IMR-90 (cell line): Measurements from ENCODE around the gene ASXL2. TPM values are rescaled to one million over a fixed set of nuclear protein-coding genes. Genes with fewer than 3 reads are reported as not detected.

ENCODE experiments used
- ATAC-seq: fragments of 200-7000 bp; cut with Tn5 transposase; 2 replicates; pipeline ENCODE4 v1.9.1; 2020; ENCODE audit warnings: low read depth, mild to moderate bottlenecking, moderate library complexity
- BruUV-seq: library from RNA; stranded (reverse); fragments of 400-500 nt; replicated peaks from 2 replicates; lab custom pipeline; 2021; lab: Mats Ljungman, UMichigan
- CTCF ChIA-PET: fragments of 300-600 bp; formaldehyde crosslinking; extraction: SDS; loops from one replicate; lab custom pipeline; 2021; ENCODE audit warnings: antibody characterized with exemption; lab: Yijun Ruan, JAX
- POLR2A ChIA-PET: fragments of 300-600 bp; sonication (Branson Sonifier 250); formaldehyde crosslinking; loops from one replicate; lab custom pipeline; 2022; ENCODE audit warnings: antibody characterized with exemption; ENCODE audit not compliant: unreplicated experiment; lab: Charles Lee
- DNase-seq: peaks from one replicate; pipeline ENCODE4 v3.0.0; 2013
- H2AFZ ChIP-seq: replicated peaks from 2 replicates; pipeline ENCODE3; 2013; ENCODE audit warnings: low read length, mild to moderate bottlenecking; ENCODE audit not compliant: poor library complexity
- H2AK5ac ChIP-seq: 2 replicates; pipeline ENCODE4 v1.6.1; 2013; ENCODE audit warnings: low read depth, low read length, inconsistent platforms
- H2AK9ac ChIP-seq: replicated peaks from 2 replicates; pipeline ENCODE3; 2013; ENCODE audit warnings: mild to moderate bottlenecking, low read depth, low read length, moderate library complexity; ENCODE audit not compliant: poor library complexity
- H2BK120ac ChIP-seq: 2 replicates; pipeline ENCODE4 v1.6.1; 2013; ENCODE audit warnings: low read depth, low read length, inconsistent platforms
- H2BK15ac ChIP-seq: 3 replicates; pipeline ENCODE4 v1.6.1; 2013; ENCODE audit warnings: low read depth, low read length, inconsistent platforms
- H2BK20ac ChIP-seq: 2 replicates; pipeline ENCODE4 v1.6.1; 2013; ENCODE audit warnings: low read depth, mild to moderate bottlenecking, inconsistent platforms, low read length, moderate library complexity
- H2BK5ac ChIP-seq: 2 replicates; pipeline ENCODE4 v1.6.1; 2013; ENCODE audit warnings: mild to moderate bottlenecking, low read depth, low read length, inconsistent platforms; ENCODE audit not compliant: poor library complexity, severe bottlenecking
- H3K14ac ChIP-seq: replicated peaks from 2 replicates; pipeline ENCODE4 v1.6.1; 2013; ENCODE audit warnings: low read depth, low read length, inconsistent platforms
- H3K18ac ChIP-seq: 2 replicates; pipeline ENCODE4 v1.6.1; 2013; ENCODE audit warnings: low read depth, low read length, control low read depth
- H3K23ac ChIP-seq: 2 replicates; pipeline ENCODE4 v1.6.1; 2013; ENCODE audit warnings: low read depth, low read length, inconsistent platforms
- H3K27ac ChIP-seq: 2 replicates; pipeline ENCODE4 v1.5.1; 2013; ENCODE audit warnings: mild to moderate bottlenecking, control low read depth, low read length; ENCODE audit not compliant: insufficient read depth
- H3K27me3 ChIP-seq: 2 replicates; pipeline ENCODE4 v1.6.1; 2013; ENCODE audit warnings: low read length; ENCODE audit not compliant: control insufficient read depth, insufficient read depth
- H3K36me3 ChIP-seq: 2 replicates; pipeline ENCODE4 v1.6.1; 2013; ENCODE audit warnings: low read length, mixed read lengths; ENCODE audit not compliant: control insufficient read depth, insufficient read depth
- H3K4ac ChIP-seq: 2 replicates; pipeline ENCODE4 v1.6.1; 2013; ENCODE audit warnings: low read depth, low read length, inconsistent platforms
- H3K4me1 ChIP-seq: 2 replicates; pipeline ENCODE4 v1.6.1; 2013; ENCODE audit warnings: low read length, mixed read lengths; ENCODE audit not compliant: control insufficient read depth, insufficient read depth
- H3K4me2 ChIP-seq: 2 replicates; pipeline ENCODE4 v1.6.1; 2013; ENCODE audit warnings: low read depth, mild to moderate bottlenecking, control low read depth, low read length, moderate library complexity
- H3K4me3 ChIP-seq: 2 replicates; pipeline ENCODE4 v1.5.1; 2013; ENCODE audit warnings: low read depth, mild to moderate bottlenecking, control low read depth, low read length, moderate library complexity; ENCODE audit not compliant: insufficient read depth
- H3K56ac ChIP-seq: 2 replicates; pipeline ENCODE4 v1.6.1; 2013; ENCODE audit warnings: low read length, inconsistent platforms; ENCODE audit not compliant: insufficient read depth; ENCODE audit errors: extremely low read depth
- H3K79me1 ChIP-seq, 2 experiments: 2 replicates each; pipeline ENCODE4 v1.6.1; 2013; ENCODE audit warnings: low read length in 2 of 2, inconsistent platforms in 1 of 2, low read depth in 1 of 2
- H3K9ac ChIP-seq: 2 replicates; pipeline ENCODE4 v1.6.1; 2013; ENCODE audit warnings: low read depth, low read length, control low read depth
- H3K9me1 ChIP-seq: 2 replicates; pipeline ENCODE4 v1.6.1; 2013; ENCODE audit warnings: low read length, inconsistent platforms; ENCODE audit not compliant: insufficient read depth
- H3K9me3 ChIP-seq: 2 replicates; pipeline ENCODE4 v1.6.1; 2013; ENCODE audit warnings: low read length; ENCODE audit not compliant: control insufficient read depth, insufficient read depth
- H4K20me1 ChIP-seq: 2 replicates; pipeline ENCODE4 v1.6.1; 2013; ENCODE audit warnings: low read length, inconsistent platforms; ENCODE audit not compliant: insufficient read depth
- H4K5ac ChIP-seq: 2 replicates; pipeline ENCODE4 v1.6.1; 2013; ENCODE audit warnings: mild to moderate bottlenecking, low read depth, low read length, control low read depth
- H4K8ac ChIP-seq, 2 experiments: 2 replicates each; pipeline ENCODE4 v1.6.1; 2013; ENCODE audit warnings: low read depth in 2 of 2, low read length in 2 of 2, control low read depth in 1 of 2, inconsistent platforms in 1 of 2
- H4K91ac ChIP-seq: 2 replicates; pipeline ENCODE4 v1.6.1; 2013; ENCODE audit warnings: low read depth, low read length, inconsistent platforms; ENCODE audit not compliant: insufficient read depth
- BHLHE40 ChIP-seq: fragments of 150-350 bp; IDR thresholded peaks from 2 replicates; pipeline ENCODE4 v1.6.1; 2016; ENCODE audit warnings: mild to moderate bottlenecking, low read depth, low read length
- CEBPB ChIP-seq: IDR thresholded peaks from 2 replicates; pipeline ENCODE4 v1.6.1; 2012; ENCODE audit warnings: low read depth, low read length, improper control_type of control experiment
- CHD1 ChIP-seq: IDR thresholded peaks from 2 replicates; pipeline ENCODE4 v1.6.1; 2012; ENCODE audit warnings: low read depth, low read length, improper control_type of control experiment
- ELK1 ChIP-seq: fragments of 150-350 bp; IDR thresholded peaks from 2 replicates; pipeline ENCODE4 v1.6.1; 2016; ENCODE audit warnings: low read depth, mild to moderate bottlenecking, low read length, moderate library complexity, borderline replicate concordance
- FOS ChIP-seq: fragments of 150-350 bp; IDR thresholded peaks from 2 replicates; pipeline ENCODE4 v1.6.1; 2016; ENCODE audit warnings: low read depth, low read length
- MAFK ChIP-seq: IDR thresholded peaks from 2 replicates; pipeline ENCODE4 v1.6.1; 2012; ENCODE audit warnings: low read depth, low read length, improper control_type of control experiment
- MAZ ChIP-seq: IDR thresholded peaks from 2 replicates; pipeline ENCODE4 v1.6.1; 2012; ENCODE audit warnings: low read depth, mild to moderate bottlenecking, low read length, improper control_type of control experiment, moderate library complexity, borderline replicate concordance
- MXI1 ChIP-seq: IDR thresholded peaks from 2 replicates; pipeline ENCODE4 v1.6.1; 2012; ENCODE audit warnings: low read depth, mild to moderate bottlenecking, low read length, moderate library complexity, borderline replicate concordance
- POLR2A ChIP-seq: IDR thresholded peaks from 2 replicates; pipeline ENCODE4 v1.6.1; 2012; ENCODE audit warnings: mild to moderate bottlenecking, low read depth, low read length
- RAD21 ChIP-seq: IDR thresholded peaks from 2 replicates; pipeline ENCODE4 v1.6.1; 2012; ENCODE audit warnings: low read length, improper control_type of control experiment
- RCOR1 ChIP-seq: IDR thresholded peaks from 2 replicates; pipeline ENCODE4 v1.6.1; 2012; ENCODE audit warnings: mild to moderate bottlenecking, low read length, improper control_type of control experiment; ENCODE audit not compliant: insufficient replicate concordance
- RFX5 ChIP-seq: IDR thresholded peaks from 2 replicates; pipeline ENCODE4 v1.8.0; 2012; ENCODE audit warnings: low read depth, mild to moderate bottlenecking, low read length, moderate library complexity
- WGBS, 2 experiments: methylation state at CpG; one replicate each; pipeline versions ENCODE4 v1.1.5 to v1.1.7; 2013; ENCODE audit warnings: missing lambda C conversion rate in 2 of 2; ENCODE audit not compliant: insufficient read length in 1 of 2; ENCODE audit errors: extremely low coverage in 2 of 2; 5-methylcytosine and 5-hydroxymethylcytosine counted together
- dilution Hi-C: fragments of 300-500 bp; cut with HindIII; formaldehyde crosslinking; loops from one replicate; pipeline ENCODE4 v1.14.3; 2018; ENCODE audit warnings: low sequenced_read_pairs; ENCODE audit not compliant: unreplicated experiment
- in situ Hi-C: fragments of 300-500 bp; cut with MboI; formaldehyde crosslinking; loops from 3 replicates; pipeline ENCODE4 v1.14.3; 2019; ENCODE audit warnings: low sequenced_read_pairs, inconsistent platforms, mixed read lengths
- intact Hi-C: fragments of 100-400 bp; cut with micrococcal nuclease; formaldehyde crosslinking; loops from 2 replicates; pipeline ENCODE4 v1.10.0; 2022
- polyA plus RNA-seq, 3 experiments: library from polyadenylated mRNA; depleted of rRNA; stranded (reverse); fragments of >200 nt; gene quantifications; 2 replicates each; pipeline ENCODE4 v1.2.3, GENCODE V29; 2012; ENCODE audit warnings: low replicate concordance in 1 of 3
- total RNA-seq: library from RNA; depleted of rRNA; stranded (reverse); fragments of >200 nt; gene quantifications from 2 replicates; pipeline ENCODE4 v1.2.3, GENCODE V29; 2012
- TF ChIP-seq, protein P1 (sequence below): conservative IDR thresholded peaks from 2 replicates; pipeline ENCODE4 v1.5.1; 2012; ENCODE audit warnings: mild to moderate bottlenecking, low read depth, low read length, improper control_type of control experiment

Gene ASXL2
- total and polyA plus RNA-seq, 2 of the 4 experiments (the other 2 are of a cell fraction), result 5.3 to 8.1 TPM

- TF ChIP-seq MAZ, result no peak
Measured at GRCh38 chr2:25738383-25739343, 139.6 kb downstream of the ASXL2 start (continued).

GRCh38 chr2:25736899-25737515 lies 141.3 kb downstream of the ASXL2 start:
- Histone ChIP-seq H2BK15ac (no peak overlapping the region), H3K18ac (no peak overlapping the region), H3K79me1 (no peaks in the 10 kb centered on the region), H3K27me3 (no peaks in the 10 kb centered on the region), H3K4me3 (no peak overlapping the region), H4K20me1 (no peaks in the 10 kb centered on the region), H4K91ac (no peak overlapping the region), H3K27ac (no peak overlapping the region), H3K9me1 (peaks cover 2% of the 10 kb centered on the region), H2BK5ac (no peak overlapping the region), H2BK120ac (no peak overlapping the region), H2AK5ac (no peak overlapping the region), H3K23ac (no peak overlapping the region), H3K9ac (no peak overlapping the region), H3K14ac (no peak overlapping the region), H2BK20ac (no peak overlapping the region), H3K4me1 (no peaks in the 10 kb centered on the region), H3K4ac (no peak overlapping the region), H4K8ac (no peak overlapping the region), H3K4me2 (no peak overlapping the region), H4K5ac (no peak overlapping the region), H3K36me3 (peaks cover 2% of the 10 kb centered on the region), H3K56ac (no peak overlapping the region), H3K9me3 (no peaks in the 10 kb centered on the region), H2AK9ac (no peak overlapping the region), H2AFZ (no peak overlapping the region)
- intact Hi-C loops, result no loop called here
- TF ChIP-seq FOS, result no peak
- TF ChIP-seq CHD1, result no peak
- no peak for TF ChIP-seq ELK1
- no peak for TF ChIP-seq MAZ
- no peak for TF ChIP-seq MXI1
- no peak for TF ChIP-seq BHLHE40
- no peak for TF ChIP-seq RFX5
- no peak for TF ChIP-seq CEBPB
- TF ChIP-seq RCOR1, result no peak
- no peak for TF ChIP-seq MAFK
- TF ChIP-seq, protein P1, sequence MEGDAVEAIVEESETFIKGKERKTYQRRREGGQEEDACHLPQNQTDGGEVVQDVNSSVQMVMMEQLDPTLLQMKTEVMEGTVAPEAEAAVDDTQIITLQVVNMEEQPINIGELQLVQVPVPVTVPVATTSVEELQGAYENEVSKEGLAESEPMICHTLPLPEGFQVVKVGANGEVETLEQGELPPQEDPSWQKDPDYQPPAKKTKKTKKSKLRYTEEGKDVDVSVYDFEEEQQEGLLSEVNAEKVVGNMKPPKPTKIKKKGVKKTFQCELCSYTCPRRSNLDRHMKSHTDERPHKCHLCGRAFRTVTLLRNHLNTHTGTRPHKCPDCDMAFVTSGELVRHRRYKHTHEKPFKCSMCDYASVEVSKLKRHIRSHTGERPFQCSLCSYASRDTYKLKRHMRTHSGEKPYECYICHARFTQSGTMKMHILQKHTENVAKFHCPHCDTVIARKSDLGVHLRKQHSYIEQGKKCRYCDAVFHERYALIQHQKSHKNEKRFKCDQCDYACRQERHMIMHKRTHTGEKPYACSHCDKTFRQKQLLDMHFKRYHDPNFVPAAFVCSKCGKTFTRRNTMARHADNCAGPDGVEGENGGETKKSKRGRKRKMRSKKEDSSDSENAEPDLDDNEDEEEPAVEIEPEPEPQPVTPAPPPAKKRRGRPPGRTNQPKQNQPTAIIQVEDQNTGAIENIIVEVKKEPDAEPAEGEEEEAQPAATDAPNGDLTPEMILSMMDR, result no peak
- TF ChIP-seq RAD21, result no peak
- no peak for TF ChIP-seq POLR2A
- no TSS peak for BruUV-seq
- WGBS, 2 experiments, result 83% methylated on average over 2 of the region's 6 CpGs; no CpG with 5 or more reads in 1 of the 2 experiments
- ChIA-PET CTCF (no interaction called here), POLR2A (no interaction called here)
- in situ Hi-C loops, result no loop called here
- DNase-seq, result no peak
- ATAC-seq, result no peak
- dilution Hi-C loops, result no loop called here
